ENCODE results near the gene TNC. TPM values are rescaled to one million over a fixed set of nuclear protein-coding genes. Genes with fewer than 3 reads are reported as not detected.
"Not testable (repeated sequence)": the region's sequence is repeated elsewhere in the genome, so short reads cannot be mapped to it uniquely, and the experiment has no call there.

Gene TNC
- total and polyA plus RNA-seq, 11 donors: 0.53 to 98.7 (median 6.9) TPM

DNA sequence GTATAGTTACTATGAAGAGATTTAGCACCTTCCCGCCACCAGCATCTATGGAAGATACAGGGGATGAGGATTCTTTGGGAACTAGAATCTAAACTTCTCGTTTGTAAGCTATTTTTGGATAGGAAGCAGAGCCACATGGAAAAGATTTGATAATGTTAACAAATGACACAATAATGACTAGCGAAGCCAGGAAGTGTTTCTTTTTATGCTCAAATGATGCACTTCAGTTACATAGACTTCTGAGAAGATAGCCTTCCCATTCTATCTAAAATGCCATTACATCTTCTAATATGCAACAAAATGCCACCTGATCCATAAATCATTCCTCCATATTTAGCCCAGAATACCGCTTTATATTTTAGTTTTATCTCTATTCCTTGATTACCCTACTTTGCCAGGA is 17.0 kb upstream of the TNC start:
- no peak overlapping the region for H3K4me3 ChIP-seq
- 53 to 60% (median 60%) methylated on average over 4 of the region's 4 CpGs for WGBS, 4 donors
- H3K27ac ChIP-seq: peak overlapping the region in 2 of 12 donors; percentile 22 to 53
- H3K27me3 ChIP-seq: peaks cover 0 to 6% (median 0%) of the 10 kb centered on the region in 9 donors
- no peak for DNase-seq
- no peaks in the 10 kb centered on the region for H3K9me3 ChIP-seq
- ATAC-seq: no peak
- H3K36me3 ChIP-seq: no peaks in the 10 kb centered on the region
- no peaks in the 10 kb centered on the region for H3K4me1 ChIP-seq
- TF ChIP-seq POLR2A (IDR thresholded peaks at IDR 0.05): no peak
- TF ChIP-seq, protein P1, sequence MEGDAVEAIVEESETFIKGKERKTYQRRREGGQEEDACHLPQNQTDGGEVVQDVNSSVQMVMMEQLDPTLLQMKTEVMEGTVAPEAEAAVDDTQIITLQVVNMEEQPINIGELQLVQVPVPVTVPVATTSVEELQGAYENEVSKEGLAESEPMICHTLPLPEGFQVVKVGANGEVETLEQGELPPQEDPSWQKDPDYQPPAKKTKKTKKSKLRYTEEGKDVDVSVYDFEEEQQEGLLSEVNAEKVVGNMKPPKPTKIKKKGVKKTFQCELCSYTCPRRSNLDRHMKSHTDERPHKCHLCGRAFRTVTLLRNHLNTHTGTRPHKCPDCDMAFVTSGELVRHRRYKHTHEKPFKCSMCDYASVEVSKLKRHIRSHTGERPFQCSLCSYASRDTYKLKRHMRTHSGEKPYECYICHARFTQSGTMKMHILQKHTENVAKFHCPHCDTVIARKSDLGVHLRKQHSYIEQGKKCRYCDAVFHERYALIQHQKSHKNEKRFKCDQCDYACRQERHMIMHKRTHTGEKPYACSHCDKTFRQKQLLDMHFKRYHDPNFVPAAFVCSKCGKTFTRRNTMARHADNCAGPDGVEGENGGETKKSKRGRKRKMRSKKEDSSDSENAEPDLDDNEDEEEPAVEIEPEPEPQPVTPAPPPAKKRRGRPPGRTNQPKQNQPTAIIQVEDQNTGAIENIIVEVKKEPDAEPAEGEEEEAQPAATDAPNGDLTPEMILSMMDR (IDR thresholded peaks at IDR 0.05): no peak
- intact Hi-C loops (cut with DNase I): no loop called here

DNA sequence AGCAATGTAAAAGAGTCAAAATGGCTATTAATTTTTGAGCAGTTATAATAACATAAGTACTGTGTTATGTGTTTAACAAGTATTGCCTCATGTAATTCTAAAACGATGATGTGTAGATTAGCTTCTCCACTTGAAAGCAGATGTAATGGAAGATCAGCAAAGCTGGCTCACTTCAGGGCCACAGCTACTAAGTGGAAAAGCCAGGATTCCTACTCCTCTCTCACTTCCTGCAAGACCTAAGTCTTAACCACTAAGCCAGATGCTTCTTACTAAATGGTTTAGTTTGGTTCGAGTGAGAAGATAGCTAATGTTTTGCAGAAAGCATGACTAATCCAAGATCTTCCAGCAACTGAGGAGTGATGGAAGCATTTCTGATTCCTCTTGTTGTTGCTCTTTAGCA is 15.7 kb upstream of the TNC start:
- ATAC-seq: peak in 3 of 4 donors; percentile 56 to 84 (median 65)
- H3K27me3 ChIP-seq: peaks cover 0 to 6% (median 0%) of the 10 kb centered on the region in 9 donors
- H3K27ac ChIP-seq: peak overlapping the region in 4 of 12 donors; percentile 22 to 39 (median 34)
- no peak for TF ChIP-seq POLR2A (IDR thresholded peaks at IDR 0.05)
- TF ChIP-seq, protein P1 (IDR thresholded peaks at IDR 0.05): no peak
- H3K36me3 ChIP-seq: no peaks in the 10 kb centered on the region
- H3K4me1 ChIP-seq: no peaks in the 10 kb centered on the region
- H3K4me3 ChIP-seq: no peak overlapping the region
- no peak for DNase-seq
- intact Hi-C loops (cut with DNase I): no loop called here
- no peaks in the 10 kb centered on the region for H3K9me3 ChIP-seq
- 61 to 66% (median 63%) methylated on average over 2 of the region's 2 CpGs for WGBS, 4 donors

DNA sequence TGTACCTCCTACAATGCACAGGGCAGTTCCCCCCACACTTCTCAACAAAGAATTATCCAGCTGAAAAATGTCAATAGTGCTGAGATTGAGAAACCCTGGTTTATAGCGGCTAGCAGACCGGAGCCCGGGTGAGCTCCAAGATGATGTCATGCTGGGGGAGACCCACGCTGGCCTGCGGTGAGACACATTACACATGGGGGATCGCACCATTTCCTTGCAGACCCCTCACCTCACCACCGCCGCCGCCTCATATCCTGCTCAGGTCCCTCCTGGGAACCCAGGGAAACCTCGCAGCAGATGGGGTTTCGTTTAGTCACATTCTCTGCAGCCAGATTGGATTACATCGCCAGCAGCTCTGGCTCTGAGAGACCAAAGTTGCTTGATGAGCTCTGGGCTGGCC is 14.7 kb upstream of the TNC start:
- Histone ChIP-seq H3K27me3 (peaks cover 0 to 6% (median 0%) of the 10 kb centered on the region in 9 donors), H3K4me1 (no peaks in the 10 kb centered on the region), H3K27ac (peak overlapping the region in 2 of 12 donors; percentile 24 to 30), H3K9me3 (no peaks in the 10 kb centered on the region), H3K36me3 (no peaks in the 10 kb centered on the region), H3K4me3 (no peak overlapping the region)
- 54 to 66% (median 56%) methylated on average over 10 to 12 of the region's 12 CpGs for WGBS, 4 donors
- DNase-seq: peak; percentile 39 to 82 (median 45)
- ATAC-seq: peak in 3 of 4 donors; percentile 73 to 94 (median 78)
- TF ChIP-seq POLR2A (IDR thresholded peaks at IDR 0.05): no peak
- TF ChIP-seq, protein P1 (IDR thresholded peaks at IDR 0.05): no peak
- intact Hi-C loops (cut with DNase I): no loop called here

DNA sequence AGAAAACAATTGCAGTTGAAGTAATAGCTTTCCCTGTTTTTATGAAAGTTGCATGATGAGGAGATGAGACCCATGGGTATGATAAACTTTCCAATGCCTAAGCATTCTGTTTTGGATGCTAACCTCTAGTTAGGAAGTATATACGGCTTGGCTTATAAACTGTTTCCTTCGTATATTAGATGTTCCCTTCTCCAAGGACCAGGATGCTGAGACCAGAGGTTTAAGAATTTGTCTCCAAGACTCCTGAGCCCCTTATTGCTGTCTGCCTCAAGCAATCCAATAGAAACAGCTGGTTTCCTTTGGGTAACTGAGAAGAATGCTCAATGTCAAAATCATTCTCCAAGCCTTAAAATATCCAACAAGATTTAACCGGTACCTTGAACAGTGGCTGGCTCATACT is 12.2 kb upstream of the TNC start:
- Histone ChIP-seq H3K36me3 (no peaks in the 10 kb centered on the region), H3K4me1 (no peaks in the 10 kb centered on the region), H3K4me3 (no peak overlapping the region), H3K27me3 (no peaks in the 10 kb centered on the region), H3K9me3 (peaks cover 0 to 6% (median 0%) of the 10 kb centered on the region in 12 donors), H3K27ac (peak overlapping the region in 1 of 12 donors; percentile 13)
- no peak for DNase-seq
- ATAC-seq: no peak
- intact Hi-C loops (cut with DNase I): no loop called here
- 84 to 92% (median 91%) methylated on average over 3 of the region's 3 CpGs for WGBS, 4 donors
- TF ChIP-seq, protein P1 (IDR thresholded peaks at IDR 0.05): no peak
- TF ChIP-seq POLR2A (IDR thresholded peaks at IDR 0.05): no peak

DNA sequence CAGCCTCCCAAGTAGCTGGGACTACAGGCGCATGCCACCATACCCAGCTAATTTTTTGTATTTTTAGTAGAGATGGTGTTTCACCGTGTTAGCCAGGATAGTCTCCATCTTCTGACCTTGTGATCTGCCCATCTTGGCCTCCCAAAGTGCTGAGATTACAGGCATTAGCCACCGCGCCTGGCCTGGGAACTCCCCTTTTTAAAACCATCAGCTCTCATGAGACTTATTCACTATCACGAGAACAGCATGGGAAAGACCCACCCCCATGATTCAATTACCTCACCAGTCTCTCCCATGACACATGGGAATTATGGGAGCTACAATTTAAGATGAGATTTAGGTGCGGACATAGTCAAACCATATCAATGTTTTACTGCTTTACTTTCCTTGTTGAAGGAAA is 10.8 kb upstream of the TNC start:
- ATAC-seq; H3K36me3 ChIP-seq; intact Hi-C loops (cut with DNase I); H3K27me3 ChIP-seq; DNase-seq; H3K4me3 ChIP-seq; H3K9me3 ChIP-seq; H3K27ac ChIP-seq; H3K4me1 ChIP-seq: not testable (repeated sequence)
- 82 to 87% (median 85%) methylated on average over 6 of the region's 6 CpGs for WGBS, 4 donors

Measured in heart left ventricle (tissue), 16 donors.